ENCODE measurements around the gene KRTAP19-7. TPM values are rescaled to one million over a fixed set of nuclear protein-coding genes. Genes with fewer than 3 reads are reported as not detected.

Gene KRTAP19-7
- total RNA-seq, 2 donors from 2014 or later, result not detected

DNA sequence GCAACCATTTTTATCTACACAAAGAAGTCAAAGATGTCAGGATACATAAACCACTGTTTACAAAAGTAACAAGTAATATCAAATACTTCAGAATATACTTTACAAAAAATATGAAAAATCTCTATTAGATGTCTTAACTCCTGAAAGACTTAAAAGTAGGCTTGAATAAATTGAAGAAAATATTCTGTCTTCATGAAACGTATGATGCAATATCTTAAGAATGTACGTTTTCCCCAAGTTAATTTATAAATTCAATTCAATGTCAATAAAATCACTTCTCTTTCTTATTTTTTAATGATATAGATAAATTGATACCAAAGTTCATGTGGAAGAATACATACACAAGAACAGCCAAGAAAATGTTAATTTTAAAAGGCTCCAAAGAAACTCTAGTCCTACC, 6.0 kb downstream of the KRTAP19-7 start:
- ATAC-seq (replicated peaks in 1 of 2), result no peak
- Mint-ChIP-seq H3K4me1 (ENCODE audit: low read depth) (no peaks in the 10 kb centered on the region), H3K4me3 (no peak overlapping the region), H3K27me3 (ENCODE audit: low read depth) (no peaks in the 10 kb centered on the region), H3K36me3 (ENCODE audit: insufficient read depth in 2 of 2) (no peaks in the 10 kb centered on the region), H3K27ac (no peak overlapping the region), H3K9me3 (peaks cover 4 to 6% of the 10 kb centered on the region in 2 donors)
- no peak for DNase-seq

- no peaks in the 10 kb centered on the region for H3K36me3 Mint-ChIP-seq (ENCODE audit: insufficient read depth in 2 of 2)
Observed at GRCh38 chr21:30552782-30553181, 8.3 kb downstream of the KRTAP19-7 start.

DNA sequence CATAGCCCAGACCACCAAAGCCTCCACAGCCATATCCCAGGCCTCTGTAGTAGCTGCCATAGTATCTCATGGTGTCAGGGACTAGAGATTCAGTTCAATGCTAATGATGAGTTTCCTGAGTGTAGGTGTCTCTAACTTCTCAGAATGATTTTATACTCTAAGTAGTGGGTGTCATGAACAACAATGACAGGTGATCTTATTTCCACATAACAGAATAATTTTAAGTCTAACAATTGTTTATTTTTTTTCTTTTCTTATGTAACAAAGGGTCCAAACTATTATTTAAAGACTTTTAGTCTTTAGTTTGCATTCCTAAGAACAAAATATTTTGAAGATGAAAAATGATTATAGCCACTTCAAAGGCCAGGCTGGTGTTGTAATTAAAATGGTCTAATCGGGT, 19.4 kb downstream of the KRTAP19-7 start, which contains the start of gene KRTAP19-6:
KRTAP19-6 (minus strand) TSS at position 101 of the 400 bp plus-strand sequence; CDS start at position 70, 31 bp downstream.
- H3K9me3 Mint-ChIP-seq, result peaks cover 2 to 6% of the 10 kb centered on the region in 2 donors
- peaks cover 0 to 1% of the 10 kb centered on the region in 2 donors for H3K36me3 Mint-ChIP-seq (ENCODE audit: insufficient read depth in 2 of 2)
- H3K4me3 Mint-ChIP-seq, result no peak within 1 kb of the TSS
- ATAC-seq (replicated peaks in 1 of 2) (no peak), DNase-seq (no peak)
- no peaks in the 10 kb centered on the region for H3K4me1 Mint-ChIP-seq (ENCODE audit: low read depth)
- H3K27ac Mint-ChIP-seq, result no peak within 1 kb of the TSS
- no peaks in the 10 kb centered on the region for H3K27me3 Mint-ChIP-seq (ENCODE audit: low read depth)

More at GRCh38 chr21:30552782-30553181, 8.3 kb downstream of the KRTAP19-7 start:
- Mint-ChIP-seq H3K27ac (no peak overlapping the region), H3K4me3 (no peak overlapping the region), H3K9me3 (peaks cover 4 to 8% of the 10 kb centered on the region in 2 donors), H3K27me3 (ENCODE audit: low read depth) (peaks cover 5% of the 10 kb centered on the region), H3K4me1 (ENCODE audit: low read depth) (no peaks in the 10 kb centered on the region)
- ATAC-seq (replicated peaks in 1 of 2) (no peak), DNase-seq (no peak)

DNA sequence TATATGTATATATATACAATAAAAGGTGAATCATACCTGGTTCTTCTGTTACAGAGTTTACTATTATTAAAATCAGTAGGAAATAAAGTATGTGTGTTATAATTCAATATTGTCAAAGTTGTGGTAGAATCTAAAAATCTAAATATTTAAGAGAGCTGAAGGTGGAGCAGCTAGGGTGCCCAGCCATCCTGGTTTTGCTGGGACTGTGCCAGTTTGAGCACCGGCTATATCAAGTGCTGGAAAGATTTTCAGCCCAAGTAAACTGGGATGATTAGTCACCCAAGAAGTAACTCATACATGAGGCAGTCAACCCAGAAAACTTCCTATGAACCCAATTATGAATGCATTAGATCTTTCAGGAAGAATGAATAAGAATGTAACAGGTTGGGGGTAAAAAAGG, 42.2 kb downstream of the KRTAP19-7 start:
- DNase-seq, result no peak
- Mint-ChIP-seq H3K4me1 (ENCODE audit: low read depth) (no peaks in the 10 kb centered on the region), H3K27me3 (ENCODE audit: low read depth) (no peaks in the 10 kb centered on the region), H3K4me3 (no peak overlapping the region), H3K27ac (no peak overlapping the region), H3K36me3 (ENCODE audit: insufficient read depth in 2 of 2) (no peaks in the 10 kb centered on the region), H3K9me3 (peaks cover 0 to 5% of the 10 kb centered on the region in 2 donors)
- ATAC-seq (replicated peaks in 1 of 2), result no peak

GRCh38 chr21:30515681-30516080, 45.4 kb downstream of the KRTAP19-7 start:
- ATAC-seq (replicated peaks in 1 of 2) (no peak), DNase-seq (no peak)
- Mint-ChIP-seq H3K4me1 (ENCODE audit: low read depth) (no peaks in the 10 kb centered on the region), H3K27me3 (ENCODE audit: low read depth) (no peaks in the 10 kb centered on the region), H3K9me3 (peaks cover 0 to 3% of the 10 kb centered on the region in 2 donors), H3K36me3 (ENCODE audit: insufficient read depth in 2 of 2) (no peaks in the 10 kb centered on the region), H3K27ac (no peak overlapping the region), H3K4me3 (no peak overlapping the region)

Other genes starting within 250 kb of the KRTAP19-7 start
- gene KRTAP26-1, start 241.0 kb downstream of the KRTAP19-7 start, total RNA-seq, result not detected
- gene KRTAP27-1, start 223.6 kb downstream of the KRTAP19-7 start, total RNA-seq, result not detected
- not detected for gene KRTAP23-1, start 212.7 kb downstream of the KRTAP19-7 start, total RNA-seq
- not detected for gene KRTAP13-2, start 189.0 kb downstream of the KRTAP19-7 start, total RNA-seq
- not detected for gene KRTAP13-1, start 165.3 kb downstream of the KRTAP19-7 start, total RNA-seq
- gene KRTAP13-3, start 135.4 kb downstream of the KRTAP19-7 start, total RNA-seq, result not detected
- gene KRTAP13-4, start 131.1 kb downstream of the KRTAP19-7 start, total RNA-seq, result not detected
- gene KRTAP15-1, start 121.0 kb downstream of the KRTAP19-7 start, total RNA-seq, result not detected
- gene KRTAP19-1, start 80.9 kb downstream of the KRTAP19-7 start, total RNA-seq, result not detected
- not detected for gene KRTAP19-2, start 73.9 kb downstream of the KRTAP19-7 start, total RNA-seq
- not detected for gene KRTAP19-3, start 69.3 kb downstream of the KRTAP19-7 start, total RNA-seq
- not detected for gene KRTAP19-4, start 64.1 kb downstream of the KRTAP19-7 start, total RNA-seq
- not detected for gene KRTAP19-5, start 59.2 kb downstream of the KRTAP19-7 start, total RNA-seq
- gene KRTAP19-6, start 19.4 kb downstream of the KRTAP19-7 start, total RNA-seq, result not detected
- gene KRTAP22-2, start 29.1 kb upstream of the KRTAP19-7 start, total RNA-seq, result not detected
- not detected for gene KRTAP6-3, start 31.1 kb upstream of the KRTAP19-7 start, total RNA-seq
- not detected for gene KRTAP6-2, start 37.6 kb upstream of the KRTAP19-7 start, total RNA-seq
- gene KRTAP22-1, start 39.8 kb upstream of the KRTAP19-7 start, total RNA-seq, result not detected
- not detected for gene KRTAP6-1, start 52.6 kb upstream of the KRTAP19-7 start, total RNA-seq
- not detected for gene KRTAP20-1, start 55.1 kb upstream of the KRTAP19-7 start, total RNA-seq
- gene KRTAP20-4, start 59.3 kb upstream of the KRTAP19-7 start, total RNA-seq, result not detected
- gene KRTAP20-2, start 73.9 kb upstream of the KRTAP19-7 start, total RNA-seq, result not detected
- gene KRTAP20-3, start 81.5 kb upstream of the KRTAP19-7 start, total RNA-seq, result not detected
- not detected for gene KRTAP21-3, start 157.5 kb upstream of the KRTAP19-7 start, total RNA-seq
- not detected for gene KRTAP21-2, start 185.9 kb upstream of the KRTAP19-7 start, total RNA-seq
- not detected for gene KRTAP21-1, start 194.1 kb upstream of the KRTAP19-7 start, total RNA-seq

All from activated T-cell treated with anti-CD3 and anti-CD28 coated beads, Interleukin-2, amount 50 U/mL, for 72 hours (primary cell).